GM18861 (cell line): ENCODE results near the gene RASA1.
A peak's percentile ranks its signal among the peaks of the same experiment; 100 is the strongest.

Source experiments
- ATAC-seq: cut with Tn5 transposase; IDR thresholded peaks from one replicate; pipeline ENCODE4 v1.9.1; 2021; ENCODE audit not compliant: unreplicated experiment

The RASA1 gene

GRCh38 chr5:87359106-87359505 lies 91.4 kb downstream of the RASA1 start:
- ATAC-seq = no peak

- no peak for ATAC-seq
Observed at GRCh38 chr5:87360132-87360531, 92.4 kb downstream of the RASA1 start.

GRCh38 chr5:87361031-87361445 lies 93.4 kb downstream of the RASA1 start:
- ATAC-seq = no peak

- ATAC-seq = no peak
Observed at GRCh38 chr5:87361536-87362213, 94.0 kb downstream of the RASA1 start.

- ATAC-seq = no peak
Observed at GRCh38 chr5:87367243-87367642, 99.6 kb downstream of the RASA1 start.

- ATAC-seq = no peak
Observed at GRCh38 chr5:87368601-87369000, 100.9 kb downstream of the RASA1 start.

- ATAC-seq = no peak
Observed at GRCh38 chr5:87369431-87369830, 101.7 kb downstream of the RASA1 start.

GRCh38 chr5:87372705-87373104 lies 105.0 kb downstream of the RASA1 start:
- ATAC-seq = no peak

- ATAC-seq = no peak
Observed at GRCh38 chr5:87382224-87382623, 114.5 kb downstream of the RASA1 start.

GRCh38 chr5:87383216-87383615 lies 115.5 kb downstream of the RASA1 start:
- no peak for ATAC-seq

GRCh38 chr5:87385802-87386201 lies 118.1 kb downstream of the RASA1 start:
- ATAC-seq = no peak

- no peak for ATAC-seq
Observed at GRCh38 chr5:87388129-87388528, 120.4 kb downstream of the RASA1 start.

GRCh38 chr5:87389296-87390034 lies 121.8 kb downstream of the RASA1 start:
- ATAC-seq = no peak

- ATAC-seq = peak; percentile 56
Observed at GRCh38 chr5:87390075-87390474, 122.4 kb downstream of the RASA1 start.

- no peak for ATAC-seq
Observed at GRCh38 chr5:87390576-87391199, 123.0 kb downstream of the RASA1 start.

- no peak for ATAC-seq
Observed at GRCh38 chr5:87392170-87392569, 124.5 kb downstream of the RASA1 start.

GRCh38 chr5:87392801-87393200 lies 125.1 kb downstream of the RASA1 start:
- ATAC-seq = no peak

- no peak for ATAC-seq
Observed at GRCh38 chr5:87393331-87393730, 125.6 kb downstream of the RASA1 start.

GRCh38 chr5:87394411-87395165 lies 126.9 kb downstream of the RASA1 start:
- ATAC-seq = no peak

- no peak for ATAC-seq
Observed at GRCh38 chr5:87398981-87399614, 131.4 kb downstream of the RASA1 start.

- ATAC-seq = no peak
Observed at GRCh38 chr5:87399720-87400119, 132.0 kb downstream of the RASA1 start.
